ENCODE measurements around the gene MDFIC2.
"Not testable (repeated sequence)": the region's sequence is repeated elsewhere in the genome, so short reads cannot be mapped to it uniquely, and the experiment has no call there.

Gene MDFIC2

GRCh38 chr3:70312336-70312735 is at the start of gene MDFIC2:
Gene MDFIC2 (minus strand): TSS chr3:70312638. CDS start chr3:70311973, 665 bp downstream.
- Histone ChIP-seq H3K9me3 (ENCODE audit: control insufficient read depth in 2 of 2, low read length in 2 of 2) (no peaks in the 10 kb centered on the region), H3K27ac (ENCODE audit: low read depth in 2 of 2, low read length in 2 of 2) (no peak within 1 kb of the TSS), H3K9ac (ENCODE audit: low read depth in 1 of 2, low read length in 2 of 2) (no peak within 1 kb of the TSS), H3K4me3 (ENCODE audit: low read length in 2 of 2) (no peak within 1 kb of the TSS), H3K4me1 (ENCODE audit: control insufficient read depth in 2 of 2, insufficient read depth in 2 of 2, low read length in 2 of 2) (no peaks in the 10 kb centered on the region), H3K27me3 (ENCODE audit: control insufficient read depth in 2 of 2, insufficient read depth in 2 of 2, low read length in 2 of 2) (no peaks in the 10 kb centered on the region), H3K36me3 (ENCODE audit: control insufficient read depth in 2 of 2, insufficient read depth in 2 of 2, low read length in 2 of 2) (no peaks in the 10 kb centered on the region)

DNA sequence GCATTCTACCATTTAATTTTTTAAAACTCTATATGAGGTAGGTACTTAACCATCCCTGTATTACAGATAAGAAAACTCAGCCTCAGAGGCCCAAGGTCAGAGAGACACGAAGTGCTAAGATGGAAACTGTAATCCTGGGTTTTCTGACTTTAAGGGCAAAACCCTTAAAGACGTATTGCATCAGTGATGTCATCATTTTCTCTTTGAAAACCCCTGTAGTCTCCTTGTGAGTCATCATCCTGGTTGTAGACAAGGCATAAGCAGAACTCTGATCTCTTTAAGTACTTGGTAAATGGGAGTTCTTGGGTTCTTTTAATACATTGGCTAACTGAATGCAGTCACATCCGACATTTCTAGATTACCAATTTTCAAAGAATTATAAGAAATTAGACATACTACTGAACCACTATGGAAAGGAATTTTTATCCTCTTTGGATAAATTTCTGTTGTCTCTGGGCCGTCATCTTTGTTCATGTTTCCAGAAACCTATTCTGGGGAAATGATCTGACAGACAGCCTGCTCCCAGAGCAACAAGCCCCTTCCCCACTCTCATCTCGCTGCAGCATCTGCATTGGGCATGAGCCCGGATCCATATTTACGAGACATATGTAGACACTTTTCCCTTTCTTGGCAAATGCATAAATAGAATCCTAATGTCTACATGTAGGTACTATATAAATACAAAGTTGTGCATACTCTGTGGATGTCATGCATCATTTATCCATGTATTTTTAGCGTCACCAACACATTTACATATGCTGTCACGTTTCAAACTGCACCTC is 48.7 kb upstream of the MDFIC2 start:
- Histone ChIP-seq H3K4me1 (ENCODE audit: control insufficient read depth in 2 of 2, insufficient read depth in 2 of 2, low read length in 2 of 2) (no peaks in the 10 kb centered on the region), H3K4me3 (ENCODE audit: low read length in 2 of 2) (no peak overlapping the region), H3K9me3 (ENCODE audit: control insufficient read depth in 2 of 2, low read length in 2 of 2) (no peaks in the 10 kb centered on the region), H3K9ac (ENCODE audit: low read depth in 1 of 2, low read length in 2 of 2) (no peak overlapping the region), H3K27ac (ENCODE audit: low read depth in 2 of 2, low read length in 2 of 2) (no peak overlapping the region), H3K27me3 (ENCODE audit: control insufficient read depth in 2 of 2, insufficient read depth in 2 of 2, low read length in 2 of 2) (no peaks in the 10 kb centered on the region), H3K36me3 (ENCODE audit: control insufficient read depth in 2 of 2, insufficient read depth in 2 of 2, low read length in 2 of 2) (no peaks in the 10 kb centered on the region)

- H3K4me3 ChIP-seq (ENCODE audit: low read length in 2 of 2): no peak overlapping the region
- H3K9ac ChIP-seq (ENCODE audit: low read depth in 1 of 2, low read length in 2 of 2): no peak overlapping the region
- H3K27ac ChIP-seq (ENCODE audit: low read depth in 2 of 2, low read length in 2 of 2): no peak overlapping the region
- no peaks in the 10 kb centered on the region for H3K9me3 ChIP-seq (ENCODE audit: control insufficient read depth in 2 of 2, low read length in 2 of 2)
- no peaks in the 10 kb centered on the region for H3K36me3 ChIP-seq (ENCODE audit: control insufficient read depth in 2 of 2, insufficient read depth in 2 of 2, low read length in 2 of 2)
- no peaks in the 10 kb centered on the region for H3K27me3 ChIP-seq (ENCODE audit: control insufficient read depth in 2 of 2, insufficient read depth in 2 of 2, low read length in 2 of 2)
- no peaks in the 10 kb centered on the region for H3K4me1 ChIP-seq (ENCODE audit: control insufficient read depth in 2 of 2, insufficient read depth in 2 of 2, low read length in 2 of 2)
These were observed 47.3 kb upstream of the MDFIC2 start for GRCh38 chr3:70359711-70360110.

- Histone ChIP-seq H3K4me1 (ENCODE audit: control insufficient read depth in 2 of 2, insufficient read depth in 2 of 2, low read length in 2 of 2) (no peaks in the 10 kb centered on the region), H3K27ac (ENCODE audit: low read depth in 2 of 2, low read length in 2 of 2) (no peak overlapping the region), H3K9me3 (ENCODE audit: control insufficient read depth in 2 of 2, low read length in 2 of 2) (no peaks in the 10 kb centered on the region), H3K4me3 (ENCODE audit: low read length in 2 of 2) (no peak overlapping the region), H3K9ac (ENCODE audit: low read depth in 1 of 2, low read length in 2 of 2) (no peak overlapping the region), H3K36me3 (ENCODE audit: control insufficient read depth in 2 of 2, insufficient read depth in 2 of 2, low read length in 2 of 2) (no peaks in the 10 kb centered on the region), H3K27me3 (ENCODE audit: control insufficient read depth in 2 of 2, insufficient read depth in 2 of 2, low read length in 2 of 2) (no peaks in the 10 kb centered on the region)
These were observed 46.6 kb upstream of the MDFIC2 start for GRCh38 chr3:70358978-70359580.

- no peak overlapping the region for H3K27ac ChIP-seq (ENCODE audit: low read depth in 2 of 2, low read length in 2 of 2)
- no peaks in the 10 kb centered on the region for H3K27me3 ChIP-seq (ENCODE audit: control insufficient read depth in 2 of 2, insufficient read depth in 2 of 2, low read length in 2 of 2)
- H3K4me3 ChIP-seq (ENCODE audit: low read length in 2 of 2): no peak overlapping the region
- no peak overlapping the region for H3K9ac ChIP-seq (ENCODE audit: low read depth in 1 of 2, low read length in 2 of 2)
- H3K4me1 ChIP-seq (ENCODE audit: control insufficient read depth in 2 of 2, insufficient read depth in 2 of 2, low read length in 2 of 2): no peaks in the 10 kb centered on the region
- H3K36me3 ChIP-seq (ENCODE audit: control insufficient read depth in 2 of 2, insufficient read depth in 2 of 2, low read length in 2 of 2): no peaks in the 10 kb centered on the region
- peaks cover 0 to 2% of the 10 kb centered on the region in 2 donors for H3K9me3 ChIP-seq (ENCODE audit: control insufficient read depth in 2 of 2, low read length in 2 of 2)
These were observed 39.8 kb upstream of the MDFIC2 start for GRCh38 chr3:70352215-70352614.

DNA sequence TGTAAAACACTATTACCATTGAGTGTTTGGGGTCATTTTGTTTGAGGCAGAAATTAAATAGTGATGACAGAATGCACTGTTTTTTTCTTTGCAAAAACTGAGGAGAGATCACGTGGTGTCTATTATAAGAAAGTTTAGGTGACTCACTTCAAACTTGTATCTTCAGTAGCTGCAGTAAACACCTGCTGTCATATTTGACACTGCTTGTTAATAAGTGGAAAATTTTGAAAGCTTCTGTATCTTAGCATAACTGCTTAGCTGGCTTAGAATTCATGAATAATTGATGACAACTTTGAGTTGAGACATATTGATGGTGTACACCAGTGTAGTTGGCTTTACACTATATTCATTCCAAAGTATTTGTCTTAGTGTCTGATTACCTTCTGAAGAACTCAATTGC is 29.7 kb upstream of the MDFIC2 start:
- Histone ChIP-seq H3K9me3 (ENCODE audit: control insufficient read depth in 2 of 2, low read length in 2 of 2) (no peaks in the 10 kb centered on the region), H3K27ac (ENCODE audit: low read depth in 2 of 2, low read length in 2 of 2) (no peak overlapping the region), H3K4me3 (ENCODE audit: low read length in 2 of 2) (no peak overlapping the region), H3K9ac (ENCODE audit: low read depth in 1 of 2, low read length in 2 of 2) (no peak overlapping the region), H3K36me3 (ENCODE audit: control insufficient read depth in 2 of 2, insufficient read depth in 2 of 2, low read length in 2 of 2) (no peaks in the 10 kb centered on the region), H3K27me3 (ENCODE audit: control insufficient read depth in 2 of 2, insufficient read depth in 2 of 2, low read length in 2 of 2) (no peaks in the 10 kb centered on the region), H3K4me1 (ENCODE audit: control insufficient read depth in 2 of 2, insufficient read depth in 2 of 2, low read length in 2 of 2) (no peaks in the 10 kb centered on the region)

GRCh38 chr3:70336885-70337284 is 24.4 kb upstream of the MDFIC2 start:
- not testable (repeated sequence) for H3K27me3 ChIP-seq (ENCODE audit: control insufficient read depth in 2 of 2, insufficient read depth in 2 of 2, low read length in 2 of 2); H3K9me3 ChIP-seq (ENCODE audit: control insufficient read depth in 2 of 2, low read length in 2 of 2); H3K9ac ChIP-seq (ENCODE audit: low read depth in 1 of 2, low read length in 2 of 2); H3K27ac ChIP-seq (ENCODE audit: low read depth in 2 of 2, low read length in 2 of 2); H3K4me1 ChIP-seq (ENCODE audit: control insufficient read depth in 2 of 2, insufficient read depth in 2 of 2, low read length in 2 of 2); H3K36me3 ChIP-seq (ENCODE audit: control insufficient read depth in 2 of 2, insufficient read depth in 2 of 2, low read length in 2 of 2); H3K4me3 ChIP-seq (ENCODE audit: low read length in 2 of 2)

DNA sequence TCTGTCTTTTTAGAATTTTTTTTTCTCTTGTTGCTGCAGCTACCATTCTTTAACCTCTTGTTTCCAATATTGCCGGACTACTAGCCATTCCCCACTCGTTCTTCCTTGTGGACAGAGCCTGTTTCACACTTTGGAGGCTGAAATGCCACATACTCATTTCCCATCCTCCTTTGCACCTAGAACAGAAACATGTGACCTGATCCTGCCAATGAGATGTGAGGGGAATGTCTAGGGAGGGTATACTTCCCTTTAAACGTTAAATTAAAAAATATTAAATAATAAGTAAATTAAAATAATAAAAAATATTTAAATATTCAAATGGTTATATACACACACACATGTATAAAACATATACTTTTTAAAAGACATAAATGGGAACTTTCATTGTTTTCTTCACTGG is 20.6 kb upstream of the MDFIC2 start:
- Histone ChIP-seq H3K9ac (ENCODE audit: low read depth in 1 of 2, low read length in 2 of 2) (no peak overlapping the region), H3K9me3 (ENCODE audit: control insufficient read depth in 2 of 2, low read length in 2 of 2) (no peaks in the 10 kb centered on the region), H3K27me3 (ENCODE audit: control insufficient read depth in 2 of 2, insufficient read depth in 2 of 2, low read length in 2 of 2) (no peaks in the 10 kb centered on the region), H3K27ac (ENCODE audit: low read depth in 2 of 2, low read length in 2 of 2) (no peak overlapping the region), H3K36me3 (ENCODE audit: control insufficient read depth in 2 of 2, insufficient read depth in 2 of 2, low read length in 2 of 2) (no peaks in the 10 kb centered on the region), H3K4me1 (ENCODE audit: control insufficient read depth in 2 of 2, insufficient read depth in 2 of 2, low read length in 2 of 2) (no peaks in the 10 kb centered on the region), H3K4me3 (ENCODE audit: low read length in 2 of 2) (no peak overlapping the region)

- no peaks in the 10 kb centered on the region for H3K9me3 ChIP-seq (ENCODE audit: control insufficient read depth in 2 of 2, low read length in 2 of 2)
- H3K27me3 ChIP-seq (ENCODE audit: control insufficient read depth in 2 of 2, insufficient read depth in 2 of 2, low read length in 2 of 2): no peaks in the 10 kb centered on the region
- H3K4me1 ChIP-seq (ENCODE audit: control insufficient read depth in 2 of 2, insufficient read depth in 2 of 2, low read length in 2 of 2): no peaks in the 10 kb centered on the region
- H3K4me3 ChIP-seq (ENCODE audit: low read length in 2 of 2): no peak overlapping the region
- no peak overlapping the region for H3K27ac ChIP-seq (ENCODE audit: low read depth in 2 of 2, low read length in 2 of 2)
- no peak overlapping the region for H3K9ac ChIP-seq (ENCODE audit: low read depth in 1 of 2, low read length in 2 of 2)
- no peaks in the 10 kb centered on the region for H3K36me3 ChIP-seq (ENCODE audit: control insufficient read depth in 2 of 2, insufficient read depth in 2 of 2, low read length in 2 of 2)
These were observed 2.6 kb upstream of the MDFIC2 start for GRCh38 chr3:70315021-70315420.

DNA sequence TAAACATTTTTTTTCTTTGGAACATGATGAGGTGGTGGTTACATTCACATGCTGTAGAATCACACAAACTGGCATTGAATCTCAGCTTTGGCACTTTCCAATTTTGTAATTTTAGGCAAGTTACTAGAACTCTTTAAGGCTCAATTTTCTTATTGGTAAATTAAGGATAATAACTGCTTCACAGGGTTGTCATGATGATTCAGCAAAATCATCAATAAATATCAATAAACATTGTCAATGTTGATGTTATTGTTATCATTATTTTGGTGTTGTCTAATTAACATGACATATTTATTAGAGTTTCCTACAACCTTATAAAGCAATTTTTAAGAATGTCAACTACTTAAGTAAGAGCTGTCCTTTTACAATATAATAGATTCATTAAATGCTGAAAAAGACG is 1.6 kb downstream of the MDFIC2 start:
- Histone ChIP-seq H3K36me3 (ENCODE audit: control insufficient read depth in 2 of 2, insufficient read depth in 2 of 2, low read length in 2 of 2) (no peaks in the 10 kb centered on the region), H3K4me1 (ENCODE audit: control insufficient read depth in 2 of 2, insufficient read depth in 2 of 2, low read length in 2 of 2) (no peaks in the 10 kb centered on the region), H3K9me3 (ENCODE audit: control insufficient read depth in 2 of 2, low read length in 2 of 2) (no peaks in the 10 kb centered on the region), H3K27ac (ENCODE audit: low read depth in 2 of 2, low read length in 2 of 2) (no peak overlapping the region), H3K9ac (ENCODE audit: low read depth in 1 of 2, low read length in 2 of 2) (no peak overlapping the region), H3K27me3 (ENCODE audit: control insufficient read depth in 2 of 2, insufficient read depth in 2 of 2, low read length in 2 of 2) (no peaks in the 10 kb centered on the region), H3K4me3 (ENCODE audit: low read length in 2 of 2) (no peak overlapping the region)

All from mucosa of rectum (tissue), 2 donors.